Globus pallidus (tissue), 1 donor: ENCODE data around the gene CCL25.

Experiments
- DNase-seq: peaks from one replicate; pipeline ENCODE4 v3.0.0-alpha.2; 2015; ENCODE audit warnings: low spot score

Gene CCL25

DNA sequence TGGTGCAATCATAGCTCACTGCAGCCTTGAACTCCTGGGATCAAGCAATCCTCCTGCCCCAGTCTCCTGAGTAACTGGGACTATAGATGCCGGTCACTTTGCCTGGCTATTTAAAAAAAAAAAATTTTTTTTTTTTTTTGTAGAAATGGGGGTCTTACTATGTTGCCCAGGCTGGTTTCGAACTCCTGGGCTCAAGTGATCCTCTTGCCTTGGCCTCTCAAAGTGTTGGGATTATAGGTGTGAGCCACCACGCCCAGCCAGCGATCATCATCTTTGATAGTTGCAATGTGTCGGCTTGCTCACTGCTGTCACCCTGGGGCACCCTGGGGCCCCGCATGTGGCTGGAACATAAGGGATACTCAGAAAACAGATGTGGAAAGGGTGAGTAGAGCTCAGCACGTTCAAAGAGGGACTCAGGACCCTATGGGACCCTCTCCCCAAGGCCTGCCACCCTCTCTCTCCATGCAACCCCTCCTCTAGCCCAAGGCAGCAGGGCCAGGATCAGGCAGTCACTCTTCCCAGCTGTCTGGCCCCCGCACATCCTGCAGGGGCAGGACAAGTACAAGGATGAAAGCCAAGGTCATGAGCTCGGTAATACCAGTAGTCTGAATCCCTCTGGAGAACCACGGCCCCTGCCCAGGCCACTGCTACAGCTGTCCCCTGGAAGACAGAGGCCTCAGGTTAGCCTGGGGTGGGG, 6.5 kb upstream of the CCL25 start:
- DNase-seq: no peak

DNA sequence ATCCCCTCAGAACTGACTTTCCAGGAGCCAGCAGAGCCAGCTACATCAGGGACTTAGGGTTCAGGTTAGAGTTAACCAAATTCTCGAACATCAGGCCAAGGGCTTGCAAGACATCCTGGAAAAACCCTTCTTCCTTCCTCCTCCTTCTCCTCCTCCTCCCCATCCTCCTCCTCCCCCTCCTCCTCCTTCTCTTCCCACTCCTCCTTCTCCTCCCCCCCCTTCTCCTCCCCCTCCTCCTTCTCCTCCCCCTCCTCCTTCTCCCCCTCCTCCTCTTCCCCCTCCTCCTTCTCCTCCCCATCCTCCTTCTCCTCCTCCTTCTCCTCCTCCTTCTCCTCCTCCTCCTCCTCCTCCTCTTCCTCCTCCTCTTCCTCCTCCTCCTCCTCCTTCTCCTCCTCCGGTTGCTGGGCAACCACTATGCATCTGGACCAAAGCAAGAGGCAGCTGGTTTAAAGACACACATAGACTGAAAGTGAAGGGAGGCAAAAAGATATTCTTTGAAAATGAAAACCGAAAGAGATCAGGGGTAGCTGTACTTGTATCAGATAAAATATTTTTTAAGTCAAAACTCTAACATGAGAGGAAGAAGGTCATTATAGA, 5.9 kb upstream of the CCL25 start:
- no peak for DNase-seq

DNA sequence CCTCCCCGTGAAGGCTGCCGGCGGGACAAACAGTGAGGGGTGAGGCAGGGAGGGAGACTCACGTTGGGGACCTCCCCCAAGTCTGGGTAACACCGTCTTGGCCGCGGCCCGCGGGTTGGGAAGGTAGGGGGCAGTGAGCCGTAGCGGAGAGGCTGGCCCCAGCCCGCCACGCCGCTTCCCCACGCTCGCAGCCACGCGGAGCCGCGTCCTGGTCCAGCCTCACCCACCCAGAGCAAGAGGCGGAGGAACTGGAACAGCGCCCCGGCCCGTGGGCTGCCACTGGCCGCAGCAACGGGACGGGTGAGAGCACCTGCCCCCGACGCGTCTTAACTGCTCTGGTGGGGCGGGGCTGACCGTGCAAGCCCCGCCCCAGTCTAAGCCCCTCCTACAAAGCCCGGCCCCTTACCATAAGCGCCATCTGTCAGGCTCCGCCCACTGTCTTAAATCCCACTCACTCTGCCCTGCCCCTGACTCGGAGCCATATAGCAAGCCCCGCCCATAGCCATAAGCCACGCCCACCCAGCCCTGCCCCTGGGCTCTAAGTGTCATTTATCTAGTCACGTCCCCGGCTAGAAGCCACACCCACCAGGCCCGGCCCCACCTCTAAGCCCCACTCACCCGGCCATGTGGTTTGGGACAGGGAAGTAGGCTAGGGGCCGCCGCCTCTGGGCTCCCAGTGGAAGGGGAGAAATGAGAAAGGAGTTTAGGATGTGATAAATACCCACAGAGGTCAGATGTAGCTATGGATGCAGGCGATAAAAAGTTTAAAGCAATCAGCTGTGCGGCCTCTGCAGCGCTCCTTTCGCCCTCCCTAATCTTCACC, 2.1 kb upstream of the CCL25 start:
- DNase-seq: peak; percentile 69

DNA sequence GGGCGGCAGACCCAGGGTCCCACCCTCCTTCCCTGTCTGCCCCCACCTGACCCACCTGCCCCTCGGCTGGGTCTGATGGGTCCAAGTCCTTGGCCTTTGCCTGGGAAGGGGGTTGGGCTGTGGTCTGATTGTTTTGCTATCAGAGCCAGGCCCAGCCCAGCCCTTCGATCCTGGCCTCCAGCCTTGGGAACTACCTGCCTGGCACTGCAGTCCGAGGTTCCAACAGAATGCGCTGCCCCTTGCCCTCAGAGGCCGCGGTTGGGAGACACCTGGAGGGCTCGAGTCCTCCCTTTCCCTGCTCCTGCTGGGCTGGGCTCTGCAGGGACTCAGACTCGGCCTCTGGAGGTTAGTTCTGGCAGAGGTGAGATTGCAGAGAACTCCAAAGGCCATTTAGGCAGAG, 1.6 kb downstream of the CCL25 start:
- no peak for DNase-seq

DNA sequence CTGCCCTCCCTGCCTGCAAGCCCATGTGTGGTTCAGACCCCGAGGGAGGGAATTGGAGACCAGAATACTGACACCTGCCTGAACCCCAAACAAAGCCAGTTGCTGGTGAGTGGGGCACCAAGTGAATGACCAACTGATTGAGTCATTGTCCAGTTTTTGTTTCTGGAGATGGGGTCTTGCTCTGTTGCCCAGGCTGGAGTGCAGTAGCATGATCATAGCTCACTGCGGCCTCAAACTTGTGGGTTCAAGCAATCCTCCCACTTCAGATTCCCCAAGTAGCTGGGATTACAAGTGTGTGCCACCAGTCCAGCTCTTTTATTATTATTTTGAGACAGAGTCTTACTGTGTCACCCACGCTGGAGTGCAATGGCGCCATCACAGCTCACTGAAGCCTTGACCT, 4.0 kb downstream of the CCL25 start:
- no peak for DNase-seq

DNA sequence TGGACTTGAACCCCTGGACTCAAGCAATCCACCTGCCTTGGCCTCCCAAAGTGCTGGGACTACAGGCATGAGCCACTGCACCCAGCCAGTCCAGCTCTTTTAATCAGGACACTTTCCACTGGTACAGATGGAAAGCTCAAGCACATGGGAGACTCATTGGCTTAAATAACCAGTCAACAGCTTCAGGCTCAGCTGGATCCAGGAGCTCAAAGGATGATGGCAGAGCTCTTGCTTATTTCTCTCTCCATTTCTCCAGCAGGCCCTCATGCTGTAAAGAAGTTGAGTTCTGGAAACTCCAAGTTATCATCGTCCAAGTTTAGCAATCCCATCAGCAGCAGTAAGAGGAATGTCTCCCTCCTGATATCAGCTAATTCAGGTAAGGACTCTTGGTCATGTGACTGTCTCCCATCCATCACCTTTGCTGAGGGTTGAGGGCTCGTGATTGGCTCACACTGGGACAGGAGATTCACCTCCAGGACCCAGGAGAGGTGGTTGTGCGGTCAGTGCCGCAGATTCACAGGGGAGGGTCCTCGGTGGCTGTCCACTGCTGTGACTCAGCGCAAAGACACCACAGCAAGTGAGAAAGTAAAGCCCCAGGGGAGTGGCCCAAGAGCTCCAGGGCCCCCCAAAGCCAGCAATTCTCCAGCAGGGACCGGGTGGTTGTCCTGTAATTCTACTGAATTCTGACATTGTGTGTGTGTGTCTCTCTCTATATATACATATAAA, 5.1 kb downstream of the CCL25 start:
- DNase-seq: no peak

DNA sequence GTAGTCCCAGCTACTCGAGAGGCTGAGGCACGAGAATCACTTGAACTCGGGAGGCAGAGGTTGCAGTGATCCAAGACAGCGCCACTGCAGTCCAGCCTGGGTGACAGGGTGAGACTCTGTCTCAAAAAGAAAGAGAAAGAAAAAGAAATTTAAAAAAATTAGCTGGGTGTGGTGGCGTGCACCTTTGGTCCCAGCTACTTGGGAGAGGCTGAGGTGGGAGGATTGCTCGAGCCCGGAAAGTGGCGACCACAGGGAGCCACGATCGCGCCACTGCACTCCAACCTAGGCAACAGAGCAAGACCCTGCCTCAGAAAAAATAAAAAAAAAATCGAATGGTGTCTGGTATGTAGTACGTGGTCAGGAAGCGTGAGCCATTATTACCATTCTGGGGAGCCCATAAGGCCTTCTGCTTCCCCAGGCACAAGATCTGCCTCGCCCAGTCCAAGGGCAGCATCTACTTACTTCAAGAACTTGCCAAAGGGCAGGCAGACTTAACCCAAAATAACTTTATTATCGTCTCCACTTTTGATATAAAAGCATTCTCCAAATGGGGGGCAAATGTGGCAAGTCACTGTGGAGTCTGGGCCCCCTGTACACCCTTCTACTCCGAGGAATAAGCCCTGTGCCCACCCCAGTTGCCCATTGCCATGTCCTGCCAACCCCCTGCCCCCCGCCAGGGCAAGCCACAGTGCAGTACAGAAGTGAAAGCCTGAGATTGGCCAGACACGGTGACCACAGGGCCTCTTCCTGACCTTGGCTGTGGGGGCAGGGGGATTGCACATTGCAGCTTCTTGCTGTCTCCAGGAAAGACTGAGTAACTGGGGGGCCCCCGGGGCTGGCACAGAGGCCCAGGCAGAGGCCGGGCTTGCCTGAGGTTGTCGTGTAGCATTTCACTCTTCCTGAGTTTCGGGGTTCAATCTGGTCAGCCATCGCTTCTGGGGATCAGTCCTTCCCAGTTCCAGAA, 12.6 kb downstream of the CCL25 start:
- no peak for DNase-seq

DNA sequence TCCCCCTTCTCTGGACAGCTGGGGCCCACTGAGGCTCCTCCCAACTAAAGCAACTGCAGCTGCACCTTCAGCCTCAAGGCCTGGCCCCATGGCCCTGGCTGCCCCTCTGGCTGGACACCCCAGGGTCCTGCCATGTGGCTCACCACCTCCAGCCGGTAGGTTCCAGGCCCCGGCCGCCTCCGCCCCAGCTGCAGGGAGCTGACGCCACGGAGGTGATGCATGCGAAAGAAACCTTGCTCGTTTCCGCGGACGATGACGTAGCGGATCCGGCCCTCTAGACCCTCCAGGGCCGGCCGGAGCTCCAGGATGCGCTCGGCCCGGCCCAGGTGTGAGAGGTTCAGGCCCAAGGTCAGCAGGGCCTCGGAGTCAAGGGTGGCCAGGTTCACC, 13.3 kb downstream of the CCL25 start:
- DNase-seq: no peak

DNA sequence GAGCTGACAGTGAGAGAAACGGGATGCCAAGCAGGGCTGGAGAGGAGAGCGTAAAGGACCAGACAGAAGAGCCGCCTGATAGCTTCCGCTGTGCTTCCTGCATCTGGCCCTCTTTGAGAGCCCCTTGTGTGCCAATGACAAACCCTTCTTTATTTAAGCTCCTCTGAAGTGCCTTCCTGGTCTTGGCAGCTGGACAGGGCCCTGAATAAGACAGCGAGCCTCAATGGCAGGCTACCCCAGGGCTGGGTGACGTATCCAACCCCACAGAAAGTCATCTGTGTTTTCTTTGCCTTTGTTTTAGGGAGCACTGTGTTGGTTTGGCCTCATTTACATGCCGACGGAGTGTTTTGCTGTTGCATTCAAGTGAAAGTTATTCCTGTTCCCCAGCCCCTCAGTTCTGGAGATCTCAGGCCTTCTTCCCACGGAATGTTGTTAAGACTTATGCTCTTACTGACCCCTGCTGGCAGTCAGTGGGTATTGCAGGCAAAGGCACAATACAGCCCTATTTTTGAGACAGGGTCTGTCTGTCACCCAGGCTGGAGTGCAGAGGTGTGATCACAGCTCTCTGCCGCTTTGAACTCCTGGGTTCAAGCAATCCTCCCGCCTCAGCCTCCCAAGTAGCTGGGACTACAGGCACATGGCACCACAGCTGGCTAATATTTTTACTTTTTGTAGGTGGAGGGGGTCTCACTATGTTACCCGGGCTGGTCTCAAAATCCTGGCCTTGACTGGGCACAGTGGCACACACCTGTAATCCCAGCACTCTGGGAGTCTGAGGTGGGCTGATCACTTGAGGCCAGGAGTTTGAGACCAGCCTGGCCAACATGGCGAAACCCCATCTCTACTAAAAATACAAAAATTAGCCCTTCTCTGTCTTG, 16.8 kb downstream of the CCL25 start:
- DNase-seq: peak; percentile 42

DNA sequence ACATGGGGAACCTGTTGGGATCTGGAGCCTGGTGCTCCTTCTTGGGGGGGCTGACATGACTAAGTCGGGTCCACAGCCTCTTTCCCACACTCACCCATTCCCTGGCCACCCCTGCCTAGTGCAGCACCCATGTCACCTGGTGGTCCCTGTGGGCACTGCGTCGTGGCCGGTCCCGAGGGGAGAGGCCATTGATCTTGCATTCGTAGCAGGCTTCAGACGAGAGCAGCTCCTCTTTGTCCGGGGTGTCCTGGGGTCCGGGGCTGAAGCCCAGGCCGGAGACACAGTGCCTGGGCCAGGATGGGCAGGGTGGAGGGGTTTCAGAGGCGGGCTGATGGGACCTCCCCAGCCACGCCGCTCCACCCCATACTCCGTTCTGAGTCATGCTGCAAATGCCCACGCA, 19.4 kb downstream of the CCL25 start:
- DNase-seq: no peak

DNA sequence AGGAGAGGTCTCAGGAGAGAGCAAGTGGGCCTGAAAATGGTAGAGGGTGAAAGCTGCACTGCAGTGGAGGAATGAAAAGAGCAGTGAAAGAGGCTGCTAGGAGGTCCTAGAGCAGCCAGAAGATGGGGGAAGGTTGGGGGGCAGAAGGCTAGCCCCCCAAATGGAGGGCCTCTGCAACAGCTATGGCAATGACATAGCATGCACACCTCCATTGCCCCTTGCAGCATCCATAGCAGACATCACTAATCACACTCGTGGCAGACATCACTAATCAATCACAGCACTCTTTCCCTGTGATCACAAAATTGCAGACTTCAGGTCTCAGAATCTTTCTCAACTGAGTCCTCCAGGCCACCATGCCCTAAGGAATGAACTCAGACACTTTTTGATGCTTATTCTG, 21.9 kb downstream of the CCL25 start:
- DNase-seq: no peak

DNA sequence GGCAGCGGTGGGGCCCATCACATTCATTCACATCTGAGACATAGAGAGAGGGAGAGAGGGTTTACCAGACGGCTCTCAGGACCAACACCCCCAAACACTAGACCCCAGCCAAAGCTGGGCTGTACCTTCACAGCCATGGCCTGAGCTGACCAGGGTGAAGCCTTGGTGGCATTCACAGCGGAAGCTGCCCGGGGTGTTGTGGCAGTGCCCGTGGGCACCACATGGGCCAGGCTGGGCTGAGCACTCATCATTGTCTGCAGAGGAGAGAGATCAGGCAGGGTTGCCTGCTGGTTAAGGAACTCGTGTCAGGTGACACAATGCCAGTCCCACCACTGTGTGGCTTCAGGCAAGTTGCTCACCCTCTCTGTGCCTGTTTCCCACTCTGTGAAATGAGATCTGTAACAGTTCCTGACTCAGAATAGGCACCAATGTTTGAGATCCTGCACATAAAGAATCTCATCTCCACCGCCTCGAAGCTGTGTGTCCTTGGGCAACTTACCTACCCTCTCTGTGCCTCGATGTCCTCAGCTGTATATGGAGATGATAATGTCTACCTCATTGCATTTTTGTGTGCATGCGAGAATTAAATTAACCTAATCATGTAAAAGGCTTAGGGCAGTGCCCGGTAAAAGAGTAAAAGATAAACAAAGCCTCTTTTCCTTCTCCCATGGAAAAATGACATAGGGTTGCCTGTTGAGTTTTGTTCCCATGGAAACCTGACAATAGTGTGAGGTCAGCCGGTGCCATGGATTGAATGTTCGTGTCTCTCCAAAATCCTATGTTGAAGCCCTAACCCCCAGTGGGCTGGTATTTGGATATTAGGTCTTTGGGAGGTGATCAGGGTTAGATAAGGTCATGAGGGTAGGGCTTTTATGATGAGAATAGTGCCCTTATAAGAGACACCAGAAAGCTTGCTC, 22.9 kb downstream of the CCL25 start:
- DNase-seq: no peak

DNA sequence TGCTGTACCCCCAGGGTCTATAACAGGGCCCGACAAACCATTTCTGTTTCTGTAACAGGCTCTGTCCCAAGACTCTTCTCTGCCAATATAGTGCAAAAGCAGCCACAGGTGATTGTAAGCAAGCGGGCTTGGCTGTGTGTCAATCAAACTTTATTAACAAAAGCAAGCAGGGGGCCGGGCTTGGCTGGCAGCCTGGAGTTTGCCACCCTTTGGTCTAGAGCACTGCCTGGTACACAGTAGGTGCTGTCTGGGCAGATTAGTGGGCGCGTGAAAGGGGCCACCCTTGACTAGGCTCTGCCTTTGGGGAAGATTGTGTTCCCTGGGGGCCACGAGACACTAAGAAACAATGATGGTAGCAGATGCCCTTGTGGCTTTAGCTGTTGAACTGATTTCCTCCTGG, 27.4 kb downstream of the CCL25 start:
- no peak for DNase-seq

DNA sequence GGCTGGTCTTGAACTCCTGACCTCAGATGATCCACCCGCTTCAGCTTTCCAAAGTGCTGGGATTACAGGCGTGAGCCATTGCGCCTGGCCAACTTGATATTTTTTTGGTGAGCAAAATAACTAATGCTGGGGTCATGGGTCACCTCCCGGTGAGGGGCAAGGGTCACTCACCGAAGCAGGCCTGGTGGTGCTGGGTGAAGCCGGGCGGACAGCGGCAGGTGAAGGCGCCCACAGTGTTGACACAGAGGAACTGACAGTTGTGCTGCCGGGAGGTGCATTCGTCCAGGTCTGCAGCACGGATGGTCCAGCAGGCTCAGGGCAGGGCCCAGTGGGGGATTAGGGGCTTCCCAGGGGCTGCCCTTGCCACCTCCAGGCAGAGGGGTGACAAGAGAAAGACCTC, 28.3 kb downstream of the CCL25 start:
- no peak for DNase-seq

DNA sequence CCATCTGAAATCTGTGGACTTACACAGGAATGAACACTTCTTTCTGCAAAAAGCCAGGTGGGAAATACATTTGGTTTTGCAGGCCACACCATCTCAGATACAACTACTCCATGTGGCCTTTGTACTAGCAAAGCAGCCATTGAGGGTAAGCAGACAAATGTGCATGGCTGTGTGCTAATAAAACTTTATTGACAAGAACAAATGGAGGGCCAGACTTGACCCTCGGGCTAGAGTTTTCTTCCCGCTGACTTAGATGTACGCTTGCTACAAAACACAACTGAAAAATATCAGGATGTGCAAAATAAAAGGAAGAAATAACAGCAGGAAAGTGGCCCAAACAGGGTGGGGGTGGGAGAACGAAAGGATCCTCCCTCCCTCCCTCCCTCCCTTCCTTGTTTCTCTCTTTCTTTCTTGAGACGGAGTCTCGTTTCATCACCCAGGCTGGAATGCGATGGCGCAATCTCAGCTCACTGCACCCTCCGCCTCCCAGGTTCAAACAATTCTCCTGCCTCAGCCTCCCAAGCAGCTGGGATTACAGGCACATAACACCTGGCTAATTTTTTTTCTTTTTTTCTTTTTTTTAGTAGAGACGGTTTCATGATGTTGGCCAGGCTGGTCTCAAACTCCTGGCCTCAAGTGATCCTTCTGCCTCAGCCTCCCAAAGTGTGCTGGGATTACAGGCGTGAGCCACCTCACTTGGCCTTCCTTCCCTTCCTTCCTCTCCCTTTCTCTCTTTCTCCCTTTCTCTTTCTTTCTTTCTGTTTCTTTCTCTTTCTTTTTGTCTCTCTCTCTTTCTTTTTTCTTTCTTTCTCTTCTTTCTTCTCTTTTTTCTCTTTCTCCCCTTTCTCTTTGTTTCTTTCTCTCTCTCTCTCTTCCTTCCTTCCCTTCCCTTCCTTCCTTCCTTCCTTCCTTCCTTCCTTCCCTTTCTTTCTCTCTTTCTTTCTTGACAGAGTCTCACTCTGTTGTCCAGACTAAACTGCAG, 29.3 kb downstream of the CCL25 start:
- DNase-seq: no peak

DNA sequence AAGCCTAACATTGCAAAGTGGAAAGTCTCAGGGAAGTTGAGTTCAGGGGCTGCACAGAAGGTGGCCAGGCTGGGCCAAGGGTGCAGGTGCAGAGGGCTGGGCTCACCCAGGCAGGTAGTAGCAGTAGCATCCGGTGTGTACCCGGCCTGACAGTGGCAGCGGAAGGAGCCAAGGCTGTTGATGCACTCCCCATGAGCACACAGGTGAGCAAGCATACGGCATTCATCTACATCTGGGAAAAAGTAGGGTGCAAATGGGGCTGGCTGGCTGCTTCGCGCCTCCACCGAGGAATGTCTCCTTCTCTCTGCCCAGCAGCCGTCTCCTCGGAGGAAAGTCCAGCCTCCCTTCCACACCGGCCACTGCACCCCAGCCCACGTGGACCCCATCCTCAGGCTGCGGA, 30.6 kb downstream of the CCL25 start:
- DNase-seq: no peak

DNA sequence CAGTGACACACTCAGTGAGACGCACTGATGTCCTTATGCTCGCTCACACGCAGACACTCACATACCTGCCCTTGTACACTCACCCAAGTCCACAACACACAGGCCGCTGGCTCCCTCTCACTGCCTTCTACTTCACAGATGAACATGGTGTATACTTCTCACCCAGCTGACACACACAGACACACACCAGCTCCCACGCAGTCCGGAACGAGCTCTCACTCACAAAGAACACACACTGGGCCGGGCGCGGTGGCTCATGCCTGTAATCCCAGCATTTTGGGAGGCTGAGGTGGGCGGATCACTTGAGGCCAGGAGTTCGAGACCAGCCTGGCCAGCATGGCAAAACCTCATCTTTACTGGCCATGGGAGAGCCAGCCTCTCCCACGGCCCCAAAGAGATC, 31.6 kb downstream of the CCL25 start:
- no peak for DNase-seq
